T-helper 1 cell treated with Interleukin-12 subunit alpha and Interleukin-12 subunit beta and Interleukin-4 antibody, amounts not matched to agents 30 μg/mL and 1 μg/mL, for 36 hours (primary cell): Measurements from ENCODE around the gene RGMA.

Experiments used
- H3K27ac Mint-ChIP-seq: one replicate; pipeline ENCODE4 v1.8.0; 2021; ENCODE audit warnings: mild to moderate bottlenecking, mixed read lengths
- H3K27me3 Mint-ChIP-seq: one replicate; pipeline ENCODE4 v1.8.0; 2021; ENCODE audit warnings: low read depth, mixed read lengths
- H3K36me3 Mint-ChIP-seq: one replicate; pipeline ENCODE4 v1.8.0; 2021; ENCODE audit warnings: low read depth, mixed read lengths
- H3K4me1 Mint-ChIP-seq: one replicate; pipeline ENCODE4 v1.8.0; 2021; ENCODE audit warnings: low read depth, mixed read lengths
- H3K4me3 Mint-ChIP-seq: one replicate; pipeline ENCODE4 v1.8.0; 2021; ENCODE audit warnings: mild to moderate bottlenecking, moderate library complexity, mixed read lengths
- H3K9me3 Mint-ChIP-seq: one replicate; pipeline ENCODE4 v1.8.0; 2021; ENCODE audit warnings: mixed read lengths

The RGMA gene

DNA sequence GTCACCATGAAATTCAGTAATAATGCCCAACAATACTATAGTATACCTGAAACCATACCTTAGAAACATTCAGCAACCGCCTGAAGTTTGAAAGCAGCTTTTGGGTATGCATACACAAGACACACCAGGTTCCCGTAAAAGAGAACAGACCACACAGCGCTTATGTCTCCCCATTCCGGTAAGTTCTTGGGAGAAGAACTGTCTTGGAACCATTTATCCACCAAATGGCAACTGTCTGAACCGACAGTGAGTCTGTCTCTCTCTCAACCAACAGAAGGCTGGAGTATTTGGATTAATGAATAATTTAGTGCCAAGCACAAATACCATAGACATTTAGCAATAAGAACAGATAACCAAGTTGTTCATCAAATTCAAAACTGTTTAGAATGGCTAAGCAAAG is 7.6 kb downstream of the RGMA start:
- Mint-ChIP-seq H3K27me3 (peaks cover 69% of the 10 kb centered on the region), H3K4me3 (no peak overlapping the region), H3K9me3 (no peaks in the 10 kb centered on the region), H3K27ac (no peak overlapping the region), H3K4me1 (no peaks in the 10 kb centered on the region), H3K36me3 (no peaks in the 10 kb centered on the region)

DNA sequence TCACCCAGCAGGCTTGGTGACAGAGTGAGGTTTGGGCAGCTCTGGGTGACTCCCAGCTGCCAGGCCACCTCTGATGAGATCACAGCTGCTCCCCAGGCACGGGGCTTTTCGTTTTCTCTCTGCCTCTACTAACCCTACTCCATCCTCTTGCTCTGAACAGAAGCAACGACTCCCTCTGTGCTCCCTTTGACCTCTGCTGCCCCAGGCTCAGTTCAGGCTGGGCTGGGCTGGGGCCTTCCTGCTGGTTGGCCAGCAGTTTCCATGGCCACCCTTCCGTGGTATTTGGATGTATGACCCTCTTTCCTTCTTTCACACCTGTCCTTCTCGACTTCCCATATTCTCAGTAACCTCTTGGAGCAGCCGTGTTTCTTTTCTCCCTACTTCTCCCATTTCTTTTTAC is 8.6 kb downstream of the RGMA start:
- no peaks in the 10 kb centered on the region for H3K36me3 Mint-ChIP-seq
- no peaks in the 10 kb centered on the region for H3K4me1 Mint-ChIP-seq
- no peak overlapping the region for H3K4me3 Mint-ChIP-seq
- peaks cover 67% of the 10 kb centered on the region for H3K27me3 Mint-ChIP-seq
- H3K9me3 Mint-ChIP-seq = no peaks in the 10 kb centered on the region
- H3K27ac Mint-ChIP-seq = no peak overlapping the region

DNA sequence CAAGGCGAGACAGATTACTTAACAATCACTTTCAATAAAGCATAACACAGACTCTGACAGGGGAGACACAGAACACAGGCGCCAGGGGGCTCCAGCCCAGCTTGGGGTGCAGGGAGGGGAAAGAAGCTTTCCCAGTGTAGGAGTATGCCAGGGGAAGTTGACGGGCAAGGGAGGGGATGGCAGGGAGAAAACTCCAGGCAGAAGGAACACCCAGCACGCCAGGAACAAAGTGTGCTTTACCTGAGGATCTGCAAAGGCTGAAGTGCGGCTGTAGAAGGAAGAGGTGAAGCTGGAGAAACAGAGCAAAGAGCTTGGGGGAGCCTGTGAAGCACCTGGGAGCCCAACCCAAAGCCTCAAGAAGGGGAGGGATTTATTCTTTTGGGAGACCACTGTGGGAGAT is 12.1 kb downstream of the RGMA start:
- Mint-ChIP-seq H3K9me3 (no peaks in the 10 kb centered on the region), H3K4me1 (peaks cover 4% of the 10 kb centered on the region), H3K36me3 (peaks cover 1% of the 10 kb centered on the region), H3K27ac (no peak overlapping the region), H3K27me3 (peaks cover 79% of the 10 kb centered on the region), H3K4me3 (no peak overlapping the region)

DNA sequence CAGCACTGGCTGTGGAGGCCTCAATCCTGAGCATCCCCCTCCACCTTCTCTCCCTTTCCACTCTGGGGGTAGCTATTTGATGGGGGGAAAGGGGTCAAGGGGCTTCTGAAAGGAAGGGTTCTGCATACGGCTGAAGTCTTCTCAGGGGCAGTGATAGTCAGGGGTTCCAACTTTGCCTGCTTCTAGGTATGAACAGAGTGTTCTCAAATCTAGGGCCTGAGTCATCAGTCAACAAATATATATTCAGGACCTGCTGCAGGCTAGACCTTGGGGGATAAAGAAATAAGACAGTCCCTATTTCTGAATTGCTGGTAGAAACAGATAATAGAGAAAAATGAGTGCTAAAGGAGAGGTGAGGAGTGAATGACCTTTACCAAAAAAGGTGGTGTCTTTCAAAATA is 12.8 kb downstream of the RGMA start:
- Mint-ChIP-seq H3K27ac (no peak overlapping the region), H3K4me3 (no peak overlapping the region), H3K36me3 (peaks cover 1% of the 10 kb centered on the region), H3K9me3 (no peaks in the 10 kb centered on the region), H3K27me3 (peaks cover 84% of the 10 kb centered on the region), H3K4me1 (peaks cover 4% of the 10 kb centered on the region)

DNA sequence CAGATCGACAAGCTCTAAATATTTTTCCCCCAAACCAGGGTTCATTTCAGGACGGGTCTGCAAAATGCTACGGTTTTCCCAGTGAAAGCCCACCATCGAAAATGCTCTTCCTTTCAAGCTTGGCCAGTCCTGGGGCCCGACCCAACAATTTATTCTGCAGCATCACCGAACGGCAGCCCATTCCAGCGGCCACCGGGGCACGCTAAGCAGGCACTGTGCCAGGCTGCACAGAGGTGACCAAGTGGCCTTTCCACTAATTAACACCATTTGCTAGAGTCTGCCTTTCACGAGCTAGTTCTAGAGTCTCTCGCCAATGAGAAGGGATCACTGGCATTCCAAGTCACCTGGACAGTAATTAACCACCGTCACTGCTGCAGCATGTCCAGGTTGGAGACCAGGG is 14.4 kb downstream of the RGMA start:
- peaks cover 4% of the 10 kb centered on the region for H3K4me1 Mint-ChIP-seq
- peaks cover 1% of the 10 kb centered on the region for H3K36me3 Mint-ChIP-seq
- H3K27ac Mint-ChIP-seq = no peak overlapping the region
- no peak overlapping the region for H3K4me3 Mint-ChIP-seq
- H3K9me3 Mint-ChIP-seq = no peaks in the 10 kb centered on the region
- peaks cover 87% of the 10 kb centered on the region for H3K27me3 Mint-ChIP-seq

DNA sequence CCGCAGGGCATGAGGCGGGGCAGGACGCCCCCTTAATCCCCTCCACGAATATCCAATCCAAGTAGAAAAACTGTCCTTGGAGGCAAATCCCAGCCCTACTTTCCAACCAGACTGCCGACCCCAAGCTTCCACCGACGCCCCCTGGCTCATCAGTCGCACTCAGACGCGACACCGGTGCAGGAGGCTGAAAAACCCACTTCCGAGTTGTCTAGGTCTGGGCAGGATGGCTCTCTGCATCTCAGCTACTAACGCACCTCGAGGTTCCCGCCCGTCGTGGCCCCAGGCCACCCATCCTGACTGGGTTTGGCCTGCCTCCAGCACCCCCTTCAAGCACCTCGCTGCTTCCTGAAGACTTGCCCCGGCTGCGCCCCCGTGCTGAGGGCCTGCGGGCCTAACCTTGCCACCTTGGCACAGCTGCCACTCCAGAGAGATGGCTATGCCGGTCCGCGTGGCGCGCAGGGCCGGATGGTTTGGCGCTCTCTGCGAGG is 15.5 kb downstream of the RGMA start:
- Mint-ChIP-seq H3K9me3 (no peaks in the 10 kb centered on the region), H3K36me3 (peaks cover 1% of the 10 kb centered on the region), H3K4me1 (peaks cover 4% of the 10 kb centered on the region), H3K4me3 (peak overlapping the region; percentile 84), H3K27me3 (peaks cover 78% of the 10 kb centered on the region), H3K27ac (no peak overlapping the region)

DNA sequence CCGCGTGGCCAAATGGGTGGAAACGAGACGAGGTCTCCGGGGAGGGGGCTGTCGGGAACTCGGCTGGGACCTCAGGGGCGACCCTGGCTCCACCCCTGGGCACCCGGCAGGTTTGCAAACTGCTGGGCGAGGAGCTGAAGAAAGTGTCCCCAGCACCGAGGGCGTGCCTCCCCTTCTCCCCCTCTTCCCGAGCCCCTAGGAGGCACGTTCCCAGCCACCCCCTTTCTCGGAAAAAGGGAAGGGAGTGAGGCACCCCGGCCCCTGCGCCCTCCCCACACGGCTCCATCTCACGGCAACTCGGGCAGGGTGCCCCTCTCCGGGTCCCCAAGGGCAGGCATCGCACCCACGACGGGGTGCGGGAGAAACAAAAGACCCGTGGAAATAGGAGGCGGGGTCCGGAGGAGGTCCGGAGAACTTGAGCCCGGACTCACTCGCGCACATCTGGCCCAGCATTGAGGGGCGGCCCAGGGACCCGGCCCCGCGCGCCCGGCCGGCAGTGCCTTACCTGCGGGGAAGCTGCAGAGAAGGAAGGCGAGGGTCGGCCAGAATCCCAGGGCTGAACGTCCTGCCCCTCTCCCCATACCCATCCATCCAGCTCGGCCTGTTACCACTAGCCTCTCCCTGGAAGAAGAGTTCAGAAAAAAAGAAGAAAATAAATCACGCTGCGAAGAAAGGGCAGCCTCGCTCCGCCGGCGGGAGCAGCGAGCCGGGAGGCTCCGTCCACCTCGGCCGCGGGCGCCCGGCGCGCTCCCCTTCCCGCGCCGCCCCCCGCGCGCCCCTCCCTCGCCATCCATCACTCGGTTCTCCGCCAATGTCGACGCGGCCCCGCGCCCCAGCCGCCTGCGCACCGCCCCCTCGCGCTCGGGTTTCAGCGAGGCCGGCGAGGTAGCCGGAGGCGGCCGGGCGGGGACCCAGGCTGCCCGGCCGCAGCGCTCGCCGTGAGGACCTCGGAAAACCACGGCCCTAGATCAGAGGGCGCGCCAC is 16.3 kb downstream of the RGMA start:
- Mint-ChIP-seq H3K27ac (no peak overlapping the region), H3K4me3 (peak overlapping the region; percentile 37), H3K27me3 (peaks cover 72% of the 10 kb centered on the region), H3K36me3 (peaks cover 1% of the 10 kb centered on the region), H3K9me3 (no peaks in the 10 kb centered on the region), H3K4me1 (peaks cover 4% of the 10 kb centered on the region)

DNA sequence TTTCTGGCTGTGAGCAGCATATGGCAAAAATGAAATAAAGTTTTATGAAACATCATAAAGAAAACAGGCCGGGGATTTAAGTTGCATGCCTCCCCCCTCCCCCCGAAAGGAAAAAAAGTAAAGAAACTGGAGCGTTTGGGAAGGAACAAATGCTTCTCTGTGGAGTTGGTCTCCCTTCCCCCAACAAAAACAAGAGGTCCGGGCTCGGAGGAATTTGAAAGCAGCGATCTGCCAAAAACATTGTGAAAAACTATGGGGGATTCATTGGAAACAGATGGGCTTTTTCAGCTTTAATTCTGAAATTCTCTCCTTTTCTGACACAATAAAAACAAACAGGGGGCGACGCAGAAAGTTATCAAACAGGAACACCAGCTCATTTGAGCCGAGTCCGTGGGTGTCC is 17.0 kb downstream of the RGMA start:
- Mint-ChIP-seq H3K36me3 (peaks cover 1% of the 10 kb centered on the region), H3K4me1 (peaks cover 4% of the 10 kb centered on the region), H3K9me3 (no peaks in the 10 kb centered on the region), H3K27ac (no peak overlapping the region), H3K27me3 (peaks cover 70% of the 10 kb centered on the region), H3K4me3 (peak overlapping the region; percentile 32)

DNA sequence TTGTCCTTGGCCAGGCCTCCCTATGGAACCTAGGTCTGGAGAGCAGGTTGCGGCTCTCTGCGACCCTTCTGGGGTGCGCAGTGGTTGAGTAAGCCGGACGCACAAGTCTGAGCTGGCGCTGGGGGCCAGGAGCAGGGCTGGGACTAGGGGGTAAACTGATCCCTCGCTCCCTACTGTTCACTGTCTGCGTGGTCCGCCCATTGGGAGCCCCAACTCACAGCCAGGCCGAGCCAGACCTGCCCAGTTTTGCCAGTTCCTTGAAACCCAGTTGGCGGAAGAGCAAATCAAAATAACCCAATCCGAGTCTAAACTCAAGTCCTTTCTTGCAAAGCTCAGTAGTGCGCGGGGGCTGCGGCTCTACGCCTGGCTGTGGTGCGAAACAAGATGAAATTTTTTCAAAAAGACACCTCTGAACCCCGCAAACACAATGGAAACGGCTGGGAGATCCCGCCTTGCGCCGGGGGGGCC is 17.5 kb downstream of the RGMA start:
- Mint-ChIP-seq H3K4me1 (peaks cover 4% of the 10 kb centered on the region), H3K4me3 (no peak overlapping the region), H3K27ac (no peak overlapping the region), H3K9me3 (no peaks in the 10 kb centered on the region), H3K36me3 (peaks cover 1% of the 10 kb centered on the region), H3K27me3 (peaks cover 68% of the 10 kb centered on the region)

DNA sequence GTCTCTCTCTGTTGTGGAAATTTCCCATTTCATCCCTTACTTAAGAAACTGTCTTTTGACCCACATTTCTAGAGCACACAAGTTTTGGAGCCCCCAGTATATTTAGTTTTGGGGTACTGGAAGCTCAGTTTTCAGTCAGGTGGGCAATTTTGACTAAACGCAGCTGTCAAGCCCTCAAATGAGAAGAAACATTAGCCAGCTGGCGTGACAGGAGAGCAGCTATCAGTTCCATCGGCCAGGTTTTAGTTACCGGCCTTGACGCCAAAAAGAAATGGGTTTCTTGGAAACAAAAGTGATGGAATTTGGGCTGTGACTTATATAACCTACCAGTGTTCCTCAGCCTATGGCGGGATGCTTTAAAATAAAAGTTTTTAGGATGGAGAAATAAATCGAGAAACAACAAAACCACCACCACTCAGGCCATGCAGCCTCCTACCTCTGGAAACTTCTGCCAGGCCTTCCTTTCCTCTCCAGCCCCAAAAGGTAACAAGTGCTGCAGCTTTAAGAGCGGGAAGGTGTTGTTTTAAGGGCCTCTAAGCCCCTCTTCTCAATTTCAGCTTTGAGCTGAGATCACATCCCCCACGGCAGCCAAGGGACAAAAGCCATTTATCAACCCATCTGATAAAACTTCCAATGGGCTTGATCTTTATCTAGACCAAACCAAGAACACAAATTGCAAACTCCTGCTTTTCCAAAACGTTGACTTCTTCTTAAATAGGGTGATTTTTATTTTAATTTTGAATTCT is 18.3 kb downstream of the RGMA start:
- Mint-ChIP-seq H3K4me1 (peaks cover 4% of the 10 kb centered on the region), H3K27ac (no peak overlapping the region), H3K4me3 (no peak overlapping the region), H3K9me3 (no peaks in the 10 kb centered on the region), H3K36me3 (peaks cover 1% of the 10 kb centered on the region), H3K27me3 (peaks cover 60% of the 10 kb centered on the region)

DNA sequence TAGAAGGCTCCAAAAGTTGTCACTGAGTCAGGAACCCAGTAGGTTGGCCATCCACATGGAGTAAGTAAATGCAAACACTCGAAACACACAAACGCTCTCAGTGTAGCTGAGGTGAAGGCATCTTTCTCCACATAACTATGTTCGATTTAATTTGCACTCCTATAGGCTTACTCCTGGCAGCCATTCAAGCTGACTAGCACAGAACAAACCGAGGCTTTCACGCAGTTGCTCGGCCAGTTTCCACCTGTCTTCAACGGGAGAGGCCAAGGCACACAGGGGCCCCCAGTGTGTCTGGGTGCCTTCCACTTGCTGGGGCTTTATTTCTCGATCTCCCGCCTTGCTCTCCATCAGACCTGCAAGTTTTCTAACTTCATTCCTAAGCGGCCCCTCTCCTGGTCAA is 18.9 kb downstream of the RGMA start:
- Mint-ChIP-seq H3K36me3 (peaks cover 1% of the 10 kb centered on the region), H3K9me3 (no peaks in the 10 kb centered on the region), H3K4me1 (peaks cover 4% of the 10 kb centered on the region), H3K27ac (no peak overlapping the region), H3K4me3 (no peak overlapping the region), H3K27me3 (peaks cover 56% of the 10 kb centered on the region)

DNA sequence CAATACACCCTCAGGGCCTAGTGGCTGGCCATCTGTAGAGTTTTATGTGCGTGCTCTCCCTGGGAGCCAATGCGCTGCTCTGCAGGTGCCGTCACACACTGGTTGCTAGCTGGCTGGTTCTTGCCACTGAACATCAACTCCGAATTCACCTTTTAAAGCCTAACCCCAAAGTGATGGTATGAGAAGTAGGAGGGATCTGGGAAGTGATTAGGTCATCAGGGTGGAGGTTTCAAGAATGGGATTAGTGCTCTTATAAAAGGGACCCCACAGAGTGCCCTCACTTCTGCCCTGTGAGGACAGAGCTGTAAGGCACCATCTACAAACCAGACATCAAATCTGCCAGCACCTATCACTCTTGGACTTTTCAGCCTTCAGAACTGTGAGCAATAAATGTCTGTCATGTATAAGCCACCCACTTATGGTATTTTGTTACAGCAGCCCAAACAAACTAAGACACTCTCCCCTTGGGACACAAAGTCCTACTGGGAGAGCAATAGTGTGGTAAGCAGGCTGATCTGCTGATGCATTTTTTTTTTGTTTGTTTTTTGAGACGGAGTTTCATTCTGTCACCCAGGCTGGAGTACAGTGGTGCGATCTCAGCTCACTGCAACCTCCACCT is 20.3 kb downstream of the RGMA start:
- Mint-ChIP-seq H3K9me3 (no peaks in the 10 kb centered on the region), H3K4me1 (peaks cover 4% of the 10 kb centered on the region), H3K36me3 (peaks cover 1% of the 10 kb centered on the region), H3K27ac (no peak overlapping the region), H3K4me3 (no peak overlapping the region), H3K27me3 (peaks cover 48% of the 10 kb centered on the region)

DNA sequence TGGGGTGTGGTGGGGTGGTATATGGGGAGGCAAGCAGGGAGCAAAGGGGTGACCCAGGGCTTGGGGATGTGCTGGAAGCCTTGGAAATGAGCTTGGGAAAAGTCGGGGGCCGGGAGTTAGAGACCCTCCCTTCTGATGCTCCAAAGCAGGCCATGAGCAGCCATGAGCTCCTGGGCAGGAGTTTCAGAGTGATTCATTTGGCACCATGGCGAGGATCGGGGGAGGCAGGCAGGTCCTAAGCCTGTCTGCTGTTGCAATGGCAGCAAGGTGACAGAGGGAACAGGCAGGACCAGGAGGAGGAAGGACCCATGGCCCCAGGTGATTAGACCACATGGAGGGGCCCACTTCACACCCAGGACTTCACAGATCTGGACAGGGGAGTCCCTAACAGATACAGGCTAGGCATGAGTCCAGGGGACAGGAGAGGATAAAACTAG is 21.3 kb downstream of the RGMA start:
- Mint-ChIP-seq H3K36me3 (no peaks in the 10 kb centered on the region), H3K4me1 (no peaks in the 10 kb centered on the region), H3K27me3 (peaks cover 42% of the 10 kb centered on the region), H3K9me3 (no peaks in the 10 kb centered on the region), H3K27ac (no peak overlapping the region), H3K4me3 (no peak overlapping the region)

DNA sequence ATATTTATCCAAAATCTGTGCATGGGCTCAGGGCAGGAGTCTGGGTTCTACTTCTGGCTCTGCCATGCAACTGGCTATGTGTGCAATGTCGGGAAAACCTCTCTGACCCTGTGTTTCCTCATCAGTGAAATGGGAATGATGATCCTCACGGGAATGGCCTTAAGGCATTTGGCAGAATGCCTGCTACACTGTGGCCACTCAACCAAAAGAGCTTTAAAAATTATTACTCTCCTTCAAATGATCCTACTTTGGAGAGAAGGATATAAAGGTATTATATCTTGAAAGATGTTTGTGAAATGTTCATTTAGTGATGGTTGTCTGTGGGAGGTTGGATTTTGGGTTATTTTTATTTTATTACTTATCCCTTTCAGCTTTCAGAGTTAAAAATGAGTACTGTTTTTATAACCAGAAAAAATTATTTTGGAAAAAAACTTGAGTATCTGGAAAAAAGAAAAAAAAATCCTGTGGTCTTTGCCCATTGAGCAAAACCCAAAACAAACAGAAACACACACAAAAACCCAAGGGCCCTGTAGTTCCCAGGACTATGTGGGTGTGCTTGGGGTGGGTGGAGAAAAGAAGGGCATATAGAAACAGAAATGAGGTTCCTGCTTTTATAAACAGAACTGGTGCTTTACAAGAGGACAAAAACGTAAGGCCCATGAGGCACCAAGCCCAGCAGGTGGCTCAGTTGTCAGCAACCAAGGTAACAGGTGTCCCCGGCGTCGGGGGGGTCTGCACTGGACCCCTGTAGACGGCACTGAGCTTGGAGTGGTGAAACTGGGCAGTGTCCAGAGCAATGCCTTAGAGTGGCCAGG is 22.0 kb downstream of the RGMA start:
- H3K27me3 Mint-ChIP-seq = peaks cover 40% of the 10 kb centered on the region
- H3K27ac Mint-ChIP-seq = no peak overlapping the region
- H3K4me1 Mint-ChIP-seq = no peaks in the 10 kb centered on the region
- no peak overlapping the region for H3K4me3 Mint-ChIP-seq
- H3K9me3 Mint-ChIP-seq = no peaks in the 10 kb centered on the region
- no peaks in the 10 kb centered on the region for H3K36me3 Mint-ChIP-seq
